ENCODE measurements around the gene FAM8A1. TPM values are rescaled to one million over a fixed set of nuclear protein-coding genes. Genes with fewer than 3 reads are reported as not detected.

The FAM8A1 gene
- total and polyA plus RNA-seq, 9 of the 15 experiments (the other 6 are each of a cell fraction or from before 2014, with no cell fraction given) = 4.9 to 23.6 (median 14.2) TPM

GRCh38 chr6:17599877-17600526 lies at the start of gene FAM8A1 (continued):
- TF ChIP-seq, protein P1, sequence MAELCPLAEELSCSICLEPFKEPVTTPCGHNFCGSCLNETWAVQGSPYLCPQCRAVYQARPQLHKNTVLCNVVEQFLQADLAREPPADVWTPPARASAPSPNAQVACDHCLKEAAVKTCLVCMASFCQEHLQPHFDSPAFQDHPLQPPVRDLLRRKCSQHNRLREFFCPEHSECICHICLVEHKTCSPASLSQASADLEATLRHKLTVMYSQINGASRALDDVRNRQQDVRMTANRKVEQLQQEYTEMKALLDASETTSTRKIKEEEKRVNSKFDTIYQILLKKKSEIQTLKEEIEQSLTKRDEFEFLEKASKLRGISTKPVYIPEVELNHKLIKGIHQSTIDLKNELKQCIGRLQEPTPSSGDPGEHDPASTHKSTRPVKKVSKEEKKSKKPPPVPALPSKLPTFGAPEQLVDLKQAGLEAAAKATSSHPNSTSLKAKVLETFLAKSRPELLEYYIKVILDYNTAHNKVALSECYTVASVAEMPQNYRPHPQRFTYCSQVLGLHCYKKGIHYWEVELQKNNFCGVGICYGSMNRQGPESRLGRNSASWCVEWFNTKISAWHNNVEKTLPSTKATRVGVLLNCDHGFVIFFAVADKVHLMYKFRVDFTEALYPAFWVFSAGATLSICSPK (IDR thresholded peaks at IDR 0.05; ENCODE audit: borderline replicate concordance) = no peak
- TF ChIP-seq SMC3 (conservative IDR thresholded peaks at IDR 0.05; ENCODE audit: insufficient read depth, low read depth, low read length) (no peak; the same call in 1 of the 2 replicates), KLF13 (tag; IDR thresholded peaks at IDR 0.05; ENCODE audit: borderline replicate concordance, low read depth) (peak; percentile 18; the same call in 1 of the 2 replicates), BACH1 (tag; IDR thresholded peaks at IDR 0.05) (no peak), CREB1 (IDR thresholded peaks at IDR 0.05) (peak; percentile 88), CREB1 (CRISPR knock-in tag; IDR thresholded peaks at IDR 0.05) (peak; percentile 88)
- TF ChIP-seq, protein P2, sequence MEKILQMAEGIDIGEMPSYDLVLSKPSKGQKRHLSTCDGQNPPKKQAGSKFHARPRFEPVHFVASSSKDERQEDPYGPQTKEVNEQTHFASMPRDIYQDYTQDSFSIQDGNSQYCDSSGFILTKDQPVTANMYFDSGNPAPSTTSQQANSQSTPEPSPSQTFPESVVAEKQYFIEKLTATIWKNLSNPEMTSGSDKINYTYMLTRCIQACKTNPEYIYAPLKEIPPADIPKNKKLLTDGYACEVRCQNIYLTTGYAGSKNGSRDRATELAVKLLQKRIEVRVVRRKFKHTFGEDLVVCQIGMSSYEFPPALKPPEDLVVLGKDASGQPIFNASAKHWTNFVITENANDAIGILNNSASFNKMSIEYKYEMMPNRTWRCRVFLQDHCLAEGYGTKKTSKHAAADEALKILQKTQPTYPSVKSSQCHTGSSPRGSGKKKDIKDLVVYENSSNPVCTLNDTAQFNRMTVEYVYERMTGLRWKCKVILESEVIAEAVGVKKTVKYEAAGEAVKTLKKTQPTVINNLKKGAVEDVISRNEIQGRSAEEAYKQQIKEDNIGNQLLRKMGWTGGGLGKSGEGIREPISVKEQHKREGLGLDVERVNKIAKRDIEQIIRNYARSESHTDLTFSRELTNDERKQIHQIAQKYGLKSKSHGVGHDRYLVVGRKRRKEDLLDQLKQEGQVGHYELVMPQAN (IDR thresholded peaks at IDR 0.05; ENCODE audit: borderline replicate concordance) = no peak
- TF ChIP-seq, protein P3, sequence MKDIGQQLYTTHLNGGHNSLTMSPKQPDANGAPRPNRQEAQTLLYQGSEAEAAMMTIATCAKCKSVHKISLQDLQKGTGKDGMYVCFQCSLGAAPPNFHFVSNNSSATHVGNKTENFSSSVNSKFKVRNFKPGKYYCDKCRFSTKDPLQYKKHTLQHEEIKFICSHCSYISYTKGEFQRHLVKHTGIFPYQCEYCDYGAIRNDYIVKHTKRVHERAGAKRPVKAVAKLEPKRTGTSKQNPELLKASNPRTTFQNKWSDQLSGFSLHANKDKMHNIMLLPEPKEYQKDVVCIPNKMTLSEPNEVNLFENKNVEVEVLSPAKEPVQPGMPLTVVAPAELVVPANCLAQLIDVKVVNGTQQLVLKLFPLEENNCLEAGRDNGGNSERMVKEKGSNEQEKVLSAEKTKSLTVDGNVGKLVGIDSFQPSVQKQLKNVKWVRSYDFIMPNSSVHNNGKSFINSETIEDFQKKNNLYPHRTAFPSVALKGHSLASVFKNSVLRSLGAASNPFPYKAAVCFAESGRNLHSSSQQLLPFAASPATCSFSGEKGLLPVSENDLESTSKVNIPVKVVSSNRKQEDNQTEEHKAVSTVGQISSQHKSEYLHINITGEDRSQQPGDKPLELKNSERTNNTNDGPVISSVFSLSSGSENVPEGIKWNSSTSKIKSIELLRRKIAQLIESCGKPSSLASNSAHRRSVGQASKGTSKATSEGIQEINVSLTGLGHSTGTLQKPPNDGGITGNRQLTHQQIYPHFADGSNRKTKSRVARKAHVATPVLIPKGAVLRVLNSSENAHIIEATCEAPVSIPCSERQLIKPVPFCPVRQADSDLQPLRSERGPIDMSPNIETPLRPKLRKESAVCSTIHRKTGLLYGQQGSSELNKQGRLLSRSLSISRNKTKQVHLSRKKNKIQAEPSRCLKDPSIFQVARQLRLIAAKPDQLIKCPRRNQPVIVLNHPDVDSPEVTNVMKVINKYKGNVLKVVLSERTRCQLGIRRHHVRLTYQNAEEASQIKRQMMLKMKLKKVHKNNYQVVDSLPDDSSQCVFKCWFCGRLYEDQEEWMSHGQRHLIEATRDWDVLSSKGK (CRISPR knock-in tag; IDR thresholded peaks at IDR 0.05) = no peak
- TF ChIP-seq, protein P4, sequence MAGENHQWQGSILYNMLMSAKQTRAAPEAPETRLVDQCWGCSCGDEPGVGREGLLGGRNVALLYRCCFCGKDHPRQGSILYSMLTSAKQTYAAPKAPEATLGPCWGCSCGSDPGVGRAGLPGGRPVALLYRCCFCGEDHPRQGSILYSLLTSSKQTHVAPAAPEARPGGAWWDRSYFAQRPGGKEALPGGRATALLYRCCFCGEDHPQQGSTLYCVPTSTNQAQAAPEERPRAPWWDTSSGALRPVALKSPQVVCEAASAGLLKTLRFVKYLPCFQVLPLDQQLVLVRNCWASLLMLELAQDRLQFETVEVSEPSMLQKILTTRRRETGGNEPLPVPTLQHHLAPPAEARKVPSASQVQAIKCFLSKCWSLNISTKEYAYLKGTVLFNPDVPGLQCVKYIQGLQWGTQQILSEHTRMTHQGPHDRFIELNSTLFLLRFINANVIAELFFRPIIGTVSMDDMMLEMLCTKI (IDR thresholded peaks at IDR 0.05; ENCODE audit: partially characterized antibody) = no peak

Data from K562 (cell line).